Measurements from ENCODE around the gene ZIC1.

ZIC1 gene

DNA sequence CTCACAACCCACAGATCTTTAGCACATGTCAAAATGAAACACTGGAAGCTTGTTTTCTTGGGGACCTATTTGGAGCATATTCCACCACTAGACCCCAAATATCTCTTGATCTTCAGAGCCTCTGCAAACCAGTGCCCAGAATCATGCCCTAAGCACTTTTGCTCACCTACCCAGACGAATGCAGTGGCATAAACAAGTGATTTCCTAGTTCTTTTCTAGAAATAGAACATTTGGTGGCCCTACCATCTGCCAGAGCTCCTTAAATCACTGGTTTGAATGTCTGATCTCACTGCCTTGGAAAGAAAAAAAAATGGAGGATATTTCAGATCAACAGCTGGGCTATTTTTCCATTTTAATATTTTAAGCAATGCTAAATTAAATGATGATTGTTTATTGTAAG lies 8.2 kb upstream of the ZIC1 start:
- Histone ChIP-seq H3K4me1 (ENCODE audit: control insufficient read depth, insufficient read depth, low read length) (no peaks in the 10 kb centered on the region), H3K4me3 (ENCODE audit: low read depth, low read length) (no peak overlapping the region), H3K9me3 (ENCODE audit: control insufficient read depth, insufficient read depth, low read depth, low read length) (no peaks in the 10 kb centered on the region), H3K36me3 (ENCODE audit: control insufficient read depth in 2 of 2, insufficient read depth in 1 of 2, low read length in 2 of 2) (no peaks in the 10 kb centered on the region), H3K27ac (ENCODE audit: extremely low read depth, low read depth, low read length) (no peak overlapping the region)
- CTCF ChIA-PET: no interaction called here
- POLR2A ChIA-PET: no interaction called here
- TF ChIP-seq ZNF274 (IDR thresholded peaks at IDR 0.05; ENCODE audit: low read length) (no peak), ZNF274 (tag by site-specific recombination; IDR thresholded peaks at IDR 0.05; ENCODE audit: borderline replicate concordance) (no peak), GFI1B (tag by site-specific recombination; IDR thresholded peaks at IDR 0.05) (no peak), KLF7 (tag by site-specific recombination; IDR thresholded peaks at IDR 0.05; ENCODE audit: borderline replicate concordance) (no peak), ZFHX2 (tag by site-specific recombination; conservative IDR thresholded peaks at IDR 0.05) (no peak), FEZF1 (tag by site-specific recombination; IDR thresholded peaks at IDR 0.05) (no peak), ZIC2 (tag by site-specific recombination; IDR thresholded peaks at IDR 0.05) (no peak), ZNF239 (tag by site-specific recombination; IDR thresholded peaks at IDR 0.05) (no peak), ZNF473 (tag by site-specific recombination; IDR thresholded peaks at IDR 0.05) (no peak), ZNF280C (tag by site-specific recombination; IDR thresholded peaks at IDR 0.05) (no peak), ZNF747 (tag by site-specific recombination; IDR thresholded peaks at IDR 0.05) (no peak), ELK4 (IDR thresholded peaks at IDR 0.05; ENCODE audit: borderline replicate concordance, low read depth, low read length) (no peak), ZNF140 (tag by site-specific recombination; IDR thresholded peaks at IDR 0.05) (no peak), RBAK (tag by site-specific recombination; IDR thresholded peaks at IDR 0.05) (no peak)
- TF ChIP-seq, protein P1, sequence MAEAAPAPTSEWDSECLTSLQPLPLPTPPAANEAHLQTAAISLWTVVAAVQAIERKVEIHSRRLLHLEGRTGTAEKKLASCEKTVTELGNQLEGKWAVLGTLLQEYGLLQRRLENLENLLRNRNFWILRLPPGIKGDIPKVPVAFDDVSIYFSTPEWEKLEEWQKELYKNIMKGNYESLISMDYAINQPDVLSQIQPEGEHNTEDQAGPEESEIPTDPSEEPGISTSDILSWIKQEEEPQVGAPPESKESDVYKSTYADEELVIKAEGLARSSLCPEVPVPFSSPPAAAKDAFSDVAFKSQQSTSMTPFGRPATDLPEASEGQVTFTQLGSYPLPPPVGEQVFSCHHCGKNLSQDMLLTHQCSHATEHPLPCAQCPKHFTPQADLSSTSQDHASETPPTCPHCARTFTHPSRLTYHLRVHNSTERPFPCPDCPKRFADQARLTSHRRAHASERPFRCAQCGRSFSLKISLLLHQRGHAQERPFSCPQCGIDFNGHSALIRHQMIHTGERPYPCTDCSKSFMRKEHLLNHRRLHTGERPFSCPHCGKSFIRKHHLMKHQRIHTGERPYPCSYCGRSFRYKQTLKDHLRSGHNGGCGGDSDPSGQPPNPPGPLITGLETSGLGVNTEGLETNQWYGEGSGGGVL (tag by site-specific recombination; IDR thresholded peaks at IDR 0.05): no peak
- TF ChIP-seq, protein P2, sequence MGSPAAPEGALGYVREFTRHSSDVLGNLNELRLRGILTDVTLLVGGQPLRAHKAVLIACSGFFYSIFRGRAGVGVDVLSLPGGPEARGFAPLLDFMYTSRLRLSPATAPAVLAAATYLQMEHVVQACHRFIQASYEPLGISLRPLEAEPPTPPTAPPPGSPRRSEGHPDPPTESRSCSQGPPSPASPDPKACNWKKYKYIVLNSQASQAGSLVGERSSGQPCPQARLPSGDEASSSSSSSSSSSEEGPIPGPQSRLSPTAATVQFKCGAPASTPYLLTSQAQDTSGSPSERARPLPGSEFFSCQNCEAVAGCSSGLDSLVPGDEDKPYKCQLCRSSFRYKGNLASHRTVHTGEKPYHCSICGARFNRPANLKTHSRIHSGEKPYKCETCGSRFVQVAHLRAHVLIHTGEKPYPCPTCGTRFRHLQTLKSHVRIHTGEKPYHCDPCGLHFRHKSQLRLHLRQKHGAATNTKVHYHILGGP (tag by site-specific recombination; IDR thresholded peaks at IDR 0.05): no peak

- no peaks in the 10 kb centered on the region for H3K9me3 ChIP-seq (ENCODE audit: control insufficient read depth, insufficient read depth, low read depth, low read length)
- no peaks in the 10 kb centered on the region for H3K36me3 ChIP-seq (ENCODE audit: control insufficient read depth in 2 of 2, insufficient read depth in 1 of 2, low read length in 2 of 2)
- no peak for TF ChIP-seq ZNF138 (tag by site-specific recombination; IDR thresholded peaks at IDR 0.05; ENCODE audit: borderline replicate concordance)
- no peak for TF ChIP-seq KLF7 (tag by site-specific recombination; IDR thresholded peaks at IDR 0.05; ENCODE audit: borderline replicate concordance)
- TF ChIP-seq IKZF3 (tag by site-specific recombination; IDR thresholded peaks at IDR 0.05): no peak
- H3K4me3 ChIP-seq (ENCODE audit: low read depth, low read length): no peak overlapping the region
- no peak overlapping the region for H3K27ac ChIP-seq (ENCODE audit: extremely low read depth, low read depth, low read length)
- CTCF ChIA-PET: interaction anchor here (0.5 kb wide), 1 partner anchor 1468 kb away, joined by 5 read pairs; no protein-coding TSS in a partner anchor
- POLR2A ChIA-PET: no interaction called here
- H3K4me1 ChIP-seq (ENCODE audit: control insufficient read depth, insufficient read depth, low read length): no peaks in the 10 kb centered on the region
Observed at GRCh38 chr3:147401421-147401820, 7.7 kb upstream of the ZIC1 start.

Measured in HEK293 (cell line).